NCI-H2029 treated with DMSO at 0.1 percent for 48 hours (cell line): ENCODE data around the gene ITSN2.

Experiments
- DNase-seq: peaks from one replicate; lab custom pipeline; 2025; lab: John Stamatoyannopoulos, UW

Gene ITSN2

DNA sequence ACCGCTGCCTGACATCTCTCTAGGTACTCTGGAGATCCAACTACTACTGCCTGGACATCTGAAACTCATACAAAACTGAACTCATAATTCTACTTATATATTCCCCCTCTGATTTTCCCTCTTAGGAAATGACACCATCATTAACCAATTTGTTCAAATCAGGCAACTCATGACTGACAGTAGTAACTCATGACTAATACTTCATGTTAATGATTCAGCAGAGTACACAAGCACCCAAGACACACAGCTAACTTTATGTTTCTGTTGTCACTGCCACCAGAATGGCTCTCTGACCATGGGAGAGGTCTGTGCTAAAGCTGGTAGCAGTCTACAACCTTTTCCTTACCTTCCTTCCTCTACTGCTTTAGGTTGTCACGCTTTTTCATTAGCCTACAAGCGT is 91.1 kb downstream of the ITSN2 start:
- no peak for DNase-seq

DNA sequence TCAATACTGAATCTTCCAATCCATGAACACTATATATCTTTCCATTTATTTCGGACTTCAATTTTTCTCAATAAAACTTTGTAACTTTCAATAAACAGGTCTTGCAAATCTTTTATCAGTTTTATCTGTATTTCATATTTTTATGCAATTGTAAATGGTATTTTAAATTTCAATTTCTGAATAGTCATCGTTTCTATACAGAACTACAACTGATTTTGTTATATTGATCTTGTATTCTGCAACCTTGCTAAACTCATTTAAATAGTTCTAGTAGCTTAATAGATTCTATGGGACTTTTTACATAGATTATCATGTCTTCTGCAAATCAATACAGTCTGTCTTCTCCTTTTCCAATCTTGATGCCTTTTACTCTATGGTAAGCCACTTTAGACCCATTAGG is 95.1 kb downstream of the ITSN2 start:
- DNase-seq = no peak

DNA sequence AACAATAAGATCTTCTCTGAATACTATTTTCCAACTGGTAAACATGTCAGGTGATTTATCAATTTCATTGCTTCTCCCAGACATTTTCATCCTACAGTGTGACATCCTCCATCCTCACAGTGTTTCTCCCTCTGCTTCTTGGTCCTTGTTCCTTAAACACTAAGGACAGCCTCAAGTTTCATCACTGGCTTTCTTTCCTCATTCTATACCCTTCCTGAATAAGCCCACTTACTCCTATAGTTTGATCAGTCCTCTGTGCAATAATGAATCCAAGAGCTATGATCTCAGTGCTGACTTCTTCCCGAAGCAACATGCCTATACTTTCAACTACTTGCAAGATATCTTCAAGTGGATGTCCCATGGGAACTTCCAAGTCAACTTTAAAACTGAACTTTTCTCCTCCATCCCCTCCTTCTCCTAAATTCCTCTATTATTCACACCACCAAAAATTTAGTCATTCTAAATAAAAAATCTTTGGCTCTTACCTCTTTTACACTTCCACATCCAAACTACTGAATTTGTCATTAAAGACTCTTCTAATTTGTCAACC is 97.8 kb downstream of the ITSN2 start:
- no peak for DNase-seq

DNA sequence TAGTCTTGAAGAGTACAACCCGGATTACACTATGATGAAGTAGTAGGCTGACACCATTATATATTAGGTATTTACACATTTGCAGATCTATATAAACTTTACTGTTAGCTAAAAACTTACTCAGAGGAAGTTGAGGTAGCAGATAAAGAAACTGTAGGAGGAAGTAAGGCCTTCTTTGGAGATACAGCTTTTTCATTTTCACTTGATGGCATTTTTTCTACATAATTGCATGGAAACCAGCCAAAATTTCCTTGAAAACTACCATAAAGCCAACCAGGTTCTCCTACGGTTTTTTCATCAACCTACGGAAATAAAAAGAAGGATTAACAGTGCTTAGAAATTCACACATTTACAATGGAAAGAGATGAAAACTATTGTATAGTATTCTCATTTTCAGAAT is 98.9 kb downstream of the ITSN2 start:
- DNase-seq = no peak

DNA sequence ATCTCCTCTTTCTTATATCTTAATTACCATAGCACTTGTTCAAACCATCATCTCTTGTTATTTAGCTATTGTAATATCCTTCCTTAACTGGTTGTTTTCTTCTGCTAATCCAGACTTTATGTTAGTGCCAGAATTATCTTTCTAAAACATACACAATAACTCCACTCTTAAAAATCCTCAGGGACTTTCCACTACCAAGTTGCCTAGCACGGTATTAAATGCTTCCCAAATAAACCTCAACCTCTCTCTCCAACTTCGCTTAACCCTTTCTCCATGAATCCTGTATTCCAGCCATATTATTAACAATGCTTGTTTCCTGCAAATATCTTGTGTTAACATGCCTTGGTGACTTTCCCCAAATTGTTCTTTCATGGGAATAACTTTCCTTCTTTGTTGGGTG is 101.0 kb downstream of the ITSN2 start:
- no peak for DNase-seq

DNA sequence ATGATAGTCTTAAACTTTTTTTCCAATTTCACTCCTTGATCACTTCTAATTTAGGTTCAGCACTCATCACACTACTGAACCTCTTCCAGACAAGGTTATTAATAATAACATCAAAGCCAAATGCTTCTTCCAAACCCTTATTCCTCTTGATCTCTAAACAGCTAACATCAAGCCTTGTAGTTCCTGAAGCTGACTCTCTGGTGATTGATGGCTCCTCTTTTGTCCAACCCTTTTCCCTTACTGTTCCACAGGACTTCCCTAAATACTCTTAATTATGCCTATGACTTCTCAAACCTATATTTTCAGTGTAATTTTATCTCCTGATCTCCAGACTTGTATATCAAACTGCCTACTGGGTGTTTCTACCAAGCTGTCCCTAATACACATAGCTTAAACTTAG is 101.6 kb downstream of the ITSN2 start:
- no peak for DNase-seq

DNA sequence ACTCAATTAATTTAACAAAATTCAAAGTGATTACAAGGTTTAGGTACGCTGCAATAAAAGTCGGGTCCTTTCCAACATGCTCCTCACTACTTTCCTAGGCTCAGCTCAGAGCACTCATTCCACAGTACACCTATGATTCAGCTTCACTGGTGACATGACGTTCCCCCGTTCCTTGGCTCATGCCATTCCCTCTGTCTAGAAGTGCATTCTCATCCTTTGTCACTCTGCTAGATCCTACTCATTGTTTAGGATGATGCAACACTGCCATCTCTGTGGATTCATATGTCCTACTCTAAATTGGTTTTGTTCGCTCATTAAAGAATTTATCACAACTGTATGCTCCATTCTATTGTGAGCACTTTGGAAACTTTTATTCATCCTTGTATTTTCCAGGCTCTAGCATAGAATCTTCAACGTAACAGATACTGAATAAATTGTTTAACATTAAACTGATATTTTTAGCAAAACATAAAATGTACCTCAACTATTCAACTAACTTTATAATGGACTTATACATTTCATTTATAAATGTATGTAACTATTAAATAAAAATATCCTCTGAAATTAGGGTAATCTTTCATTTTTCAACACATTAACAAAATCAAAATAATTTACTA is 106.9 kb downstream of the ITSN2 start:
- DNase-seq = no peak

DNA sequence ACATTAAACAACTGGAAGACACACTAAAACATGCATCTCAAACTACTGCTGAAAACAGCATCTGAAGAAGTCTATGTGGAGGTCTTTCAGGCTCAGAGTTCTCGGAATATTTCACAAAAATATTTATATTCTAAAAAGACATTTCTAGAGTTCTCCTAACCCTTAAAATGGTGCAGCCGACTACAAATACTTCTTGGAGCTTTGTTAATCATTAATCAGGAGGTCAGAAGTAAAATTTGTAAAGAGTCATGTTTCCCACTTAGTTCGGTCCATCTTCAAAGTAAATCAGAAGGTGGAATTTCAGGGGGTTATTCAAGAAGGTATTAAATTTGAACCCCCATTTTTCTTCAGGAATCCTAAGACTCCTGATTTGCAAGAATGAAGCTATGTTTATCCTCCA is 112.7 kb downstream of the ITSN2 start:
- DNase-seq = no peak

DNA sequence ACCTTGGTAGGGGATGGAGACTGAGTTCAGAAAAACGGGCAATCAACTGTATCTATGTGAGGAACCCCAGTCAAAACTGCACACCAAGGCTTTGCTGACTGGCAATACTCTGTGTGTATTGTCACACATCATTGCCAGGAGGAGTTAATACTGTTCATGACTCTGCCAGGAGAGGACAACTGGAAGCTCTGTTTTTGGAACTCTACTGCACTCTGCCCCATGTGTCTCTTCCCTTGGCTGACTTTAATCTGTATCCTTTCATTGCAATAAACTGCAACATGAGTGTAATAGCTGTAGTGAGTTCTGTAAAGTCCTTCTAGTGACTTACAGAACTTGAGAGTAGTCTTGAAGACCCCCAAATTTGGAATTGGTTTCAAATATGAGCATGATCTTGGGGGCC is 113.2 kb downstream of the ITSN2 start:
- no peak for DNase-seq

DNA sequence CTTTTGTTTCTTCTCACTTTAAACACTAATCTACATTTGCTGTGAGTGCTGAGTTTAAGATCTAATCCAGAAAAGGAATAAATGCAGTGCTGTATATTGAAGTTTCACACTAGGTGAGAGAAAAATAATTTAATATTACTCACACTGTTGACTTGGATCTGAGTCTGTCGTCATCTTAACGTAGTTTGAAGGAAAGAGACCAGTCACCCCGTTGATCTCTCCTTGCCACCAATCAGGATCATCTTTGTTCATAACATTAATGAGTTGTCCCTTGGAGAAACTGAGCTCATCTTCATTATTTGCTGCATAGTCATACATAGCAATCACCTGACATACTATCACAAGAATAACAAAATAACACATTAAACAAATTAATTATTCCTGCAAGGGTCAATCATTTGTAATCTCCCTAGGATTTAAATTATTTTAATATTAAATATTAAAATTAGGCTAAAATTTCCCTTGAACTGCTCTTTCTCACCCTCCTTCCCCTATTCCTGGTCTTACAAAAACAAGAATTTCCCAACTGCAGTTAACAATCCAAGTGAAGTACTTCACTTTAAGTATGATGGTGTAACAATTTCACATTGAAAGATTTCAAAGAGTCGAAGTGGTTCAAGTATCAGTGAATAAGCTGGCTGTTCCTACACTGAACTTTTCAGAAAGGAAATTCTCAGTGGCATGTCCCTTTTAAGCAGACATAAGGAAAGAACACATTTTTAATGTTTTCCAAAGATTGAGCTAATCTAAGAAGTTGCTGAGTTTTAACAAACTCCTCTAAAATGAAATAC is 114.2 kb downstream of the ITSN2 start:
- DNase-seq = no peak

DNA sequence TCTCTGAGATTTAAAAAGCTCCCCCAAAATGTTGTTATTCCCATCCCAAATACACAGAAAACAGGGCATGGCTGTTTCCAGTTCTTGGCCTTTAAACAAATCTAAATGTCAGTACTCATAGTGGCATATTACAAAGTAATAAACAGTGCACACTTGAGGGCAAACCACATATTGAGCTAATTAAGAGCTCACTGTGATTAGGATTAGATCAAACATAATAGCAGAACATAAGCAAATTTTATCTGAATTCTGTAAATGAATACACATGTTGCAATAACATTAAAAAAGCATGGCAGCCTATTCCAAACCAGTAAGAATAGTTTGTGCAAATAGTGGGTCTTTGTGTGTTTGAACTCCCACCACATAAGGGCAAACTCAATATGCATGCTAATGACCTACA is 118.8 kb downstream of the ITSN2 start:
- DNase-seq = no peak

DNA sequence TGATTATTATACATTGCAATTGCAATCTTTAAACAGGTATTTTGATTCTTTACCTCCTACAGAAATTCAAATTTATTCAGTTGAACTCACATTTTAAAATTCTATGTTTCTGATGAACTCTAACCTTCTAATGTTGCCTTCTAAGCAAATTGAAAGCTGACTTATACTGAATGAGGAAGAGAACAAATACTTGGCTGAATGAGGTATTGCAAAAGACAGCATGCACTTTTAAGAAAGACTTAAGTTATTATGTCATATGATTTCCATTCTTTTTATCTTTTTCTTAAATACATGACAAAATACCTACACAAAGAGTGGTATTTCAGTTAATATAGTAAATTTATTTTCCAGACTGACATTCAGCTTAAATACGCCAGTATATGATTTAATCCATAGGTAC is 120.8 kb downstream of the ITSN2 start:
- no peak for DNase-seq

DNA sequence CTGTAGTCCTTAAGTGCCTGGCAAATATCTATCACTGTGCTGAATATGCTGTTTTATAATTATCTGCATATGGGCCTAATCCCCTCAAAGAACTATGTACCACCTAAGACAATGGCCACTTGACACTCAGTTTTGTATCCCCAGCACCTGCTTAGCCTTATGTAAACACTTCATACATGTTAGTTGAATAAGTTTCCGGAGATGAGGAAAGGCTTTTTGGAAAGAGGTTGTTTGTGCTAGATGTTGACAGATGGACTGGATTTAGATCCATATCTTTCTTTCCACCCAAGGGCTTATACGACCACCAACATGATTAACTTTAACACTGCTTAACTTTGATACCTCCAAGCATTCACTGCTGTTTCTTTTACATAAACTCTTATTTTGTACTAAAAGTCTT is 122.2 kb downstream of the ITSN2 start:
- DNase-seq = peak; percentile 64

DNA sequence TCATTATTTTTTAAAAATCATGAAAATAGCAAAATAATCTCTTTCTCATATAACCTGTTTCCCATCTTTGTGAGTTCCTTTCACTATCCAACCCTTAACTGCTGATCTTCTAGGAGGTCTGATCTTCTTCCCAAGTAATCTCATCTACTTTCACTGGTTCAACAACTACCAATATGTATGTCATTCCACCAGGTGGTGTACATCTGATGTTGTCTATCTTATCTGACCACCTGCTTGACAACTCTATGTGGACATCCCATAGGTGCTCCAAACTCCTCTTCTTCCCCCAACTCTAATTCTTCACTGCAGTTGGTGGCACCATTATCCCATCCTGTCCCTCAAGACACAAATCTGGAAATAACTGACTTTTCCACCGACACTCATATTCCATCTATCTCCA is 123.0 kb downstream of the ITSN2 start:
- DNase-seq = no peak

DNA sequence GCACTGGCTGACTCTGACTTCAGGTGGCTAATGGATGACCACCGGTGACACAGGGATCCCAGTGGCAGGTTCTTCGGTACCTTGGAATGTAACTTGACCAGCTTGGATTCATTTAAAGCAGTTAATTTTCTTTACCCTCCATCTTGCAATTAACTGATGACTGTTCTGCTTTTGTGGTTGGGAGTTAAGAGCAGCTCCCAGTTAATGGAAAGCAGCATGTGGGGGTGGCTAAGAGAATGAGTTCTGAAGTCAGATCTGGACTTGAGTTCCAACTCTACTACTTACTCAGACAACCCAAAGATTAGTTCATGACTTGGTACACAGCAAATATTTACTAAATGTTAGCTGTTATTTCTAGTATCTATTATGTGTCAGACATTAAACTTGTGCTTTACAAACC is 127.0 kb downstream of the ITSN2 start:
- no peak for DNase-seq

DNA sequence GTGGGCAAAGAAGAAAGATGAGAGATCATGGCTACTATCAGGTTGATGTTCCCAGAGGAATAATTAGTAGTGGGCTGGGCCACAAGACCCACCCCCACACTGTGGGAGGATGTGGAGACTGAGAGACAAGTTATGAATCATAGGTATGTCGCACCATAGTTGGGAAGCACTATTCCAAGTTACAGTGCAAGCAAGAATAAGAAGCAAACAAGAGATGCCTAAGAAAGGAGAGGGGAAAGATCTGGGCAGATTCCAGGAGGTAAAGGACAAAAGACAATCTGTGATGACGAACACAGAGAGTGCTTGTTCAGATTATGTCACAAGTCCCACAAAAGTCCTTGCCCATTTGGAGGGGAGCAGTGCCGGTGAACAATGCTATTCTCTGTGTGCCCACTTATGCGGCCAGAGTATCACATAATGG is 128.9 kb downstream of the ITSN2 start:
- DNase-seq = no peak

DNA sequence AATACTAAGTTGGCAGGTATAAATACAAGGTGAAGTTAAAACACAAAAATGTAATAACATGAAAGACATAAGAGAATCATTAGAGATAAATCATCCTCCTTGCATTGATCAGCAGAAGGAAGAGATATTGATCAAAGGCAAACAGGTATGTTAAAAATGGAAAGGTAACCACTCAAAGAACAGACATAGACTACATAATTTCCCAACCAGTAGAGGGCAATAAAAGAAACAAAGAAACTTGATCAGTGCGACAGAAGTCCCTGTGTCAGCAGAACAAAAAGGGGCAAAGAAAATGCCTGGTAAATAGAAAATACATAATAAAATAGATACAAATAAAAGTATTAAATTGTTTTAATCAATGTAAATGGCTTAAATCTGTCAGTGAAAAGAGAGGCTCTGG is 131.9 kb downstream of the ITSN2 start:
- DNase-seq = peak; percentile 8

DNA sequence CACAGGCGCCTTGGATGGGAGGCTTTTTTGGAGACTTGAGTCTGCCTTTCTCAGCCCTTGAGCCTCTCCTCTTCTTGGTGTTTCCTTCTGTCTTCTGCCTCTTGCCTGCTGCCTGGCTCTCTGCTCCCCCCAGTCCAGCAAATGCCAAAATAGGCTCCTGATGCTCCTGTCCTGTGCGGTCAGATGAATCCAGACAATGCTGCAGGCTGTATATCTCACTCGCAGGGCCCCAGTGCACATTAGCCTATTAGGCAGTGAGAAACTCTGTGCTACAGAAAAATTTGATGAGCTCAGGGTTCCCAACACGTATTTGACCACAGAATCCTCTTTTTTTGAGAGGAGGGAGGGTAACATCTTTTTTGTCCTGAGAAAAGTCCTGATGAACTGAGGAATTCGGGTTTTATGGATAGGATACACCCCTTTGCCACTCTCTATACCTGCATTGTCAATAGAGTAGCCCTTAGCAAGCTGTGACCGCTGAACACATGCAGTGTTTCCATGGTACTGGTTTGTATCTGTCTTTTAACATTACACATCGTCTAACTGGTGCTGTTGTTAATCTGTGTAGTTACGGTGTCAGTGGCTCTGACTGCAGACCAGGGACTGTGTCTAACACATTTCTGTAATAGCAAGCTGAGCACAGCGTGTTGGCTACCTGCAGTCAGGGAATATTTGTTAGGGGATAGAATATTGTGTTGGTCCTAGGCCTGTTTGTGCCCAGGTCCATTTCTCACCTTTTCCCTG is 134.7 kb downstream of the ITSN2 start:
- no peak for DNase-seq

DNA sequence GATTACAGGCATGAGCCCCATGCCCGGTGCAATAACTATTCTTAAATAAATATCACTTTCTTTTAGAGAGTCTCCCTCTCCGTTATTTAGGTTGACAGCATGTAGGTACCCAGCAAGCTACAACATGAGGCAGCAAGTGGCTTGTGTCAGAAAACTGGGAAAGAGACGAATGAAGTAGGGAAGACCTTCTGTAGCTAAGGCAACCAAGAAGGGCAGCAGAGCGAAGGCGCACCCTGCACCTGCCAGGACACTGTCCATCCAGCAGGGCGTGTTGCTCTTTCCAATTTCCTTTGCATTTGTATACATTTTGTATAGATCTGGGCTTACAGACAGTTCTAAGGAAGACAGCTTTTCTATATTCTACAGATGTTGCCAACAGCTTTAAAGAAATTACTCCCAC is 137.4 kb downstream of the ITSN2 start:
- no peak for DNase-seq

DNA sequence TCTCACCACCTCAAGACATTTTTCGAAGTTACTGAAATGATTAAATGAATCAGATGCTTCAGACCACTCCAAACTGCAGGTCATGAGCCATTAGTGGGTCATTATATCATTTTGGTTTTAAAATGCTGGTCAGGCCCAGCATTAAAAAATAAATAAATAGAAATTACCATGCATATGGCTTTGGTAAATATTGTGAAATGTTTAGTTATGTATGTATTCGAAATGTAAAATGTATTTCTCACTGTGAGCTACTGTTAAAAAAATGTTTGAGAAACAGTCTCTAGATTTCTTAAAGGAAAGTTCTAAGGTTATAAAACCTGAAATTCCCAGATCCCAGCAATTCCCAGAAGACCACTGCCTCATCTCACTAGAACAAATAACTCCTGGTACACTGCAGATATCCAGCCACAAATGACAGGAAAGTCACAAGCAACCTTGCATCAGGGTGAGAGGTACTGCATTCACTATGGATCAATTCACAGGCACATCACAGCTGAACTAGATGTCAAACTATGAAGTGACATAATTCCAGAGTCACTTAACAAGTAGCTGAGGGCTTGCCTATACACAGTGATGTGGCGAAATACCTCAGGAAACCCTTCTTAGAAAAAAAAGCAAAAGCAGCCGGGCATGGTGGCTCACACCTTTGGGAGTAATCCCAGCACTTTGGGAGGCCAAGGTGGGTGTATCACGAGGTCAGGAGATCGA is 138.8 kb downstream of the ITSN2 start:
- DNase-seq = no peak

DNA sequence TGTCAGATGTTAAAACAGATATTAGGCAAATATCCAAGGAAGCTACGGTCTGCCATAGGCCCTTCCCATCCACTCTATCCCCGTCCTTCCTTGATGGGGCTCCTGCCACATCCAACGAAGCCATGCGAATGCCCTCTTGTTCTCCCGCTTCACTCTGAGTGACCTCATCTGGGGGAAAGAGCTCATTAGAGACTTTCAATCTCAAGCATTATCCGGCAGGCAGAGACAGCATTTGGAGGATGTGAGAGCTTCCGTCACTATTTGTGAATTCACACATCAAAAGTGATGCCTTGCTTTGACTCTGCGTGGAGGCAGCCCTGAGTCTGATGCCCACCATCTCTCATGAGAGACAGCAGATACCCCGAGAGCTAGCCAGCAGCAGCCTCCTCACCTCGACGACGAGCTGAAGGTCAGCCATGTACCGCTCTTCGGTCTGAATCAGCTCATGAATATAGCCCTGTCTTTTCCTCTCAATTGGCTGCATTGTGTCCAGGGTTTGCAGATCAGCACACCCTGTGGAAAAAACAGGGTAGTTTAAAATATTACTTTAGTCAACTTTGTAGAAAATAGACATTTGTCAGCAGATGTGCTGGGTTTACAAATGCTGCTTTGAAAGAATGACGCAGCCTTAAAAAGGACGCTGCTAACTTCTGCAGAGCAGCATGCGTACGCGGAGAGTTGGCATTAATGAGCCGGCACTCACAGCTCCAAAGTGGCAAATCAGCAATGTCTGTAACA is 139.6 kb downstream of the ITSN2 start:
- DNase-seq = no peak

DNA sequence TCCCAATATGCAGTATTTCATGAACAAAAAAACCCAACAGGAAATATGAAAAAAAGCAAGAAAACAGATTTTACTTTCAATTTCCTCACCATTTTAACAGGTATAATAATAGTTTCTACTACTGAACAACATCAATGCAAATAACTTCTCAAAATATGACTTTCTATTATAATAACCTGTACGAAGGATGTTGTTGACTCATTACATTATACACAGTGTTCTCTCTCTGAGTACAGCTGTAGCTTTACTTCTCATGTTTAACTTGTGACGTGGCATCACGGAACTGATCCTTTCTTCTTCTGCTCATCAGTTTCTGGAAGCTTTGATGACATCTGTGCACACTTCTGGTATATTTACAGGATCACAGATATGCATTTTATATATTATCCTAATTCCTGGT is 145.5 kb downstream of the ITSN2 start:
- no peak for DNase-seq
